ENCODE measurements around the gene ZNF558. TPM values are rescaled to one million over a fixed set of nuclear protein-coding genes. Genes with fewer than 3 reads are reported as not detected.

The ZNF558 gene
- total and polyA plus RNA-seq, 2 of the 8 experiments (the other 6 are each of a cell fraction or from before 2014, with no cell fraction given) = 4.3 to 14.3 TPM

GRCh38 chr19:8811315-8812172 lies 20.6 kb downstream of the ZNF558 start:
- no peaks in the 10 kb centered on the region; the same call in 1 of the 2 replicates for H3K23me2 ChIP-seq (ENCODE audit: low read depth, low read length)
- H2BK12ac ChIP-seq (ENCODE audit: low read depth, low read length) = no peak overlapping the region
- CTCF ChIA-PET (ENCODE audit: partially characterized antibody) = interaction anchor here (0.6 kb wide), 1 partner anchor 18 kb away, joined by 3 read pairs; no protein-coding TSS in a partner anchor
- no peak overlapping the region for H2BK15ac ChIP-seq (ENCODE audit: low read length)
- no peak overlapping the region for H3K27ac ChIP-seq (ENCODE audit: low read depth, low read length)
- POLR2A ChIA-PET (ENCODE audit: partially characterized antibody) = no interaction called here
- H3K18ac ChIP-seq (ENCODE audit: extremely low read depth, low read length) = no peak overlapping the region
- no peak overlapping the region for H3K4me2 ChIP-seq (ENCODE audit: insufficient read depth in 1 of 2, low read depth in 2 of 2, low read length in 2 of 2)
- no peak overlapping the region for H3K56ac ChIP-seq (replicated peaks; ENCODE audit: insufficient read length, low read depth, low read length)
- no peak overlapping the region for H3K14ac ChIP-seq (ENCODE audit: insufficient read length)
- H3K36me3 ChIP-seq (ENCODE audit: control insufficient read depth in 2 of 4, insufficient read depth in 4 of 4, low read length in 3 of 4) = peaks cover 14 to 92% (median 41%) of the 10 kb centered on the region in 4 experiments
- no peaks in the 10 kb centered on the region for H3K79me1 ChIP-seq (ENCODE audit: low read depth, low read length)
- H2BK120ac ChIP-seq (replicated peaks; ENCODE audit: low read depth, low read length) = no peak overlapping the region
- TF ChIP-seq GABPA (IDR thresholded peaks at IDR 0.05; ENCODE audit: borderline replicate concordance, insufficient read depth, low read length) (no peak), EZH2 (IDR thresholded peaks at IDR 0.05; ENCODE audit: low read depth, low read length, severe bottlenecking) (no peak), MAFK (IDR thresholded peaks at IDR 0.05; ENCODE audit: low read depth, low read length) (no peak), TCF12 (IDR thresholded peaks at IDR 0.05; ENCODE audit: low read depth, low read length) (0 out of 2 replicates have a peak, but pooled peaks have one; percentile 25), KDM1A (IDR thresholded peaks at IDR 0.05; ENCODE audit: borderline replicate concordance, low read length) (0 out of 2 replicates have a peak, but pooled peaks have one; percentile 36), ASH2L (IDR thresholded peaks at IDR 0.05; ENCODE audit: low read length) (no peak), ZNF274 (IDR thresholded peaks at IDR 0.05; ENCODE audit: borderline replicate concordance, extremely low read depth, low read length) (peak; percentile 98), SIN3A (conservative IDR thresholded peaks at IDR 0.05 in 1 of 2, IDR thresholded peaks at IDR 0.05 in 1 of 2; ENCODE audit: low read depth in 1 of 2, low read length in 2 of 2) (no peak), BACH1 (IDR thresholded peaks at IDR 0.05; ENCODE audit: low read length) (no peak)
- FAIRE-seq (no peak), DNase-seq (ENCODE audit: low read depth in 1 of 2, low spot score in 2 of 2) (no peak)
- no peak overlapping the region for H3K9ac ChIP-seq (replicated peaks in 1 of 4; ENCODE audit: extremely low read depth in 1 of 4, low read depth in 3 of 4, low read length in 3 of 4)
- no peak overlapping the region for H2AFZ ChIP-seq (ENCODE audit: low read length)
- no peaks in the 10 kb centered on the region for H4K20me1 ChIP-seq (replicated peaks in 1 of 2; ENCODE audit: control insufficient read depth in 1 of 2, insufficient read depth in 2 of 2, low read length in 2 of 2)
- no peak overlapping the region for H4K91ac ChIP-seq (replicated peaks; ENCODE audit: insufficient read length, low read length)
- no peak overlapping the region for H2AK5ac ChIP-seq (ENCODE audit: low read depth, low read length)
- no peak overlapping the region for H2BK20ac ChIP-seq (ENCODE audit: low read length)
- peak overlapping the region in 1 of 4 experiments; percentile 27; a peak in 1 of 8 replicates for H3K4me3 ChIP-seq (ENCODE audit: extremely low read depth in 1 of 4, insufficient read depth in 2 of 4, low read depth in 3 of 4, low read length in 4 of 4)
- H4K8ac ChIP-seq (ENCODE audit: extremely low read depth, insufficient read depth, low read length) = no peak overlapping the region
- H4K5ac ChIP-seq (ENCODE audit: insufficient read length, low read depth, low read length) = no peak overlapping the region
- no peak overlapping the region for H2BK5ac ChIP-seq (ENCODE audit: low read depth, low read length)
- no peaks in the 10 kb centered on the region for H3K4me1 ChIP-seq (replicated peaks in 1 of 4; ENCODE audit: control insufficient read depth in 3 of 4, insufficient read depth in 4 of 4, low read length in 3 of 4)
- no peaks in the 10 kb centered on the region for H3K27me3 ChIP-seq (replicated peaks in 1 of 4; ENCODE audit: control insufficient read depth in 3 of 4, extremely low read depth in 1 of 4, insufficient read depth in 3 of 4, low read length in 3 of 4)
- no peak overlapping the region for H3K23ac ChIP-seq (ENCODE audit: insufficient read length)
- peaks cover 87 to 94% of the 10 kb centered on the region in 2 experiments for H3K9me3 ChIP-seq (ENCODE audit: insufficient read depth in 2 of 2, low read depth in 1 of 2, low read length in 1 of 2)
- WGBS, 2 experiments (ENCODE audit: extremely low coverage in 1 of 2, insufficient coverage in 1 of 2, insufficient read length in 1 of 2, insufficient replicate concordance in 2 of 2, low coverage in 1 of 2, low lambda C conversion rate in 2 of 2, missing lambda C conversion rate in 1 of 2) = 87% methylated on average over 10 of the region's 10 CpGs; no CpG with 5 or more reads in 1 of the 2 experiments
- H3K4ac ChIP-seq (replicated peaks; ENCODE audit: insufficient read length, low read depth, low read length) = no peak overlapping the region
- H3K79me2 ChIP-seq (ENCODE audit: control insufficient read depth in 1 of 2, insufficient read depth in 2 of 2, low read length in 2 of 2) = no peaks in the 10 kb centered on the region
